Osteocyte (in vitro differentiated cells): Measurements from ENCODE around the gene PARN. TPM values are rescaled to one million over a fixed set of nuclear protein-coding genes. Genes with fewer than 3 reads are reported as not detected.

Experiments
- DNase-seq: peaks from one replicate; pipeline ENCODE4 v3.0.0; 2021; ENCODE audit warnings: mixed read lengths; ENCODE audit not compliant: unreplicated experiment; ENCODE audit errors: extremely low spot score
- H3K27ac Mint-ChIP-seq: one replicate; pipeline ENCODE4 v1.8.0; 2021; ENCODE audit warnings: mild to moderate bottlenecking, mixed read lengths; ENCODE audit not compliant: unreplicated experiment
- H3K27me3 Mint-ChIP-seq: one replicate; pipeline ENCODE4 v1.8.0; 2021; ENCODE audit warnings: mixed read lengths; ENCODE audit not compliant: unreplicated experiment
- H3K36me3 Mint-ChIP-seq: one replicate; pipeline ENCODE4 v1.8.0; 2021; ENCODE audit warnings: mixed read lengths; ENCODE audit not compliant: unreplicated experiment
- H3K4me1 Mint-ChIP-seq: one replicate; pipeline ENCODE4 v1.8.0; 2021; ENCODE audit warnings: mixed read lengths; ENCODE audit not compliant: unreplicated experiment
- H3K4me3 Mint-ChIP-seq: one replicate; pipeline ENCODE4 v1.8.0; 2021; ENCODE audit warnings: mild to moderate bottlenecking, moderate library complexity, mixed read lengths; ENCODE audit not compliant: unreplicated experiment
- H3K9me3 Mint-ChIP-seq: one replicate; pipeline ENCODE4 v1.8.0; 2021; ENCODE audit warnings: mixed read lengths; ENCODE audit not compliant: unreplicated experiment
- total RNA-seq: library from RNA; stranded (reverse); gene quantifications from 2 replicates; pipeline ENCODE4 v1.2.1, GENCODE V29; 2021
- TF ChIP-seq, protein P1 (sequence below): fragments of 200-600 bp; sonication (generic); IDR thresholded peaks from 2 replicates; pipeline ENCODE4 v1.5.0; 2021; ENCODE audit warnings: antibody characterized with exemption, mild to moderate bottlenecking, moderate library complexity

The PARN gene
- total RNA-seq, 1 donor from 2014 or later, result 34.2 TPM

DNA sequence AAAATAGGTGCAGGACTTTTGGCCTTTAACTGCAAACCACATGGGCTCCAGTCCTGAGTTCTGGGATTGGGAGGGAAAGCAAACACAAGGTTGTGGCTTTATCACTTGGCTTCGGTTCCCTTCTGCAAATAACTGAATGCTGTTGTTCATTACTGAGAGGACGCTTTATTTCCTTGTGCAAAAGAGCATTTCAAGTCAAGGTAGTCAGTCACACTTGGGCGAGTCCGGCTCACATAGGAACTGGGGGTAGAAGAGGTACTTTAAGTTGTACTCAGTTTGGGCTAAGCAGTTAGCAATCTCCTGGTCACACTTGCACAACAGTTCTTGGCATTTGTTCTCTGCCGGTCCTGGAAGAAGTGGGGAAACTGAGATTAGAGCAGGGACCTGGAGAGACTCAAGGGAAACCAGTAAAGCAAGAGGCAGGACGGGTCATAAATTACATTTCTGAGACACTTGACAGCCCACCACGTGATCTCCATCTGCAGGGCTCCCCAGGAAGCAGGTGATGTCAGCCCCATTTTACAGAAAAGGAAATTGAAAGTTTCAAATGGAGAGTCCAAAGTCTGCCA is 42.4 kb upstream of the PARN start:
- Mint-ChIP-seq H3K4me3 (no peak overlapping the region), H3K27me3 (peaks cover 8% of the 10 kb centered on the region), H3K36me3 (peaks cover 15% of the 10 kb centered on the region), H3K9me3 (no peaks in the 10 kb centered on the region), H3K27ac (no peak overlapping the region), H3K4me1 (no peaks in the 10 kb centered on the region)
- TF ChIP-seq, protein P1, sequence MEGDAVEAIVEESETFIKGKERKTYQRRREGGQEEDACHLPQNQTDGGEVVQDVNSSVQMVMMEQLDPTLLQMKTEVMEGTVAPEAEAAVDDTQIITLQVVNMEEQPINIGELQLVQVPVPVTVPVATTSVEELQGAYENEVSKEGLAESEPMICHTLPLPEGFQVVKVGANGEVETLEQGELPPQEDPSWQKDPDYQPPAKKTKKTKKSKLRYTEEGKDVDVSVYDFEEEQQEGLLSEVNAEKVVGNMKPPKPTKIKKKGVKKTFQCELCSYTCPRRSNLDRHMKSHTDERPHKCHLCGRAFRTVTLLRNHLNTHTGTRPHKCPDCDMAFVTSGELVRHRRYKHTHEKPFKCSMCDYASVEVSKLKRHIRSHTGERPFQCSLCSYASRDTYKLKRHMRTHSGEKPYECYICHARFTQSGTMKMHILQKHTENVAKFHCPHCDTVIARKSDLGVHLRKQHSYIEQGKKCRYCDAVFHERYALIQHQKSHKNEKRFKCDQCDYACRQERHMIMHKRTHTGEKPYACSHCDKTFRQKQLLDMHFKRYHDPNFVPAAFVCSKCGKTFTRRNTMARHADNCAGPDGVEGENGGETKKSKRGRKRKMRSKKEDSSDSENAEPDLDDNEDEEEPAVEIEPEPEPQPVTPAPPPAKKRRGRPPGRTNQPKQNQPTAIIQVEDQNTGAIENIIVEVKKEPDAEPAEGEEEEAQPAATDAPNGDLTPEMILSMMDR, result no peak
- no peak for DNase-seq

DNA sequence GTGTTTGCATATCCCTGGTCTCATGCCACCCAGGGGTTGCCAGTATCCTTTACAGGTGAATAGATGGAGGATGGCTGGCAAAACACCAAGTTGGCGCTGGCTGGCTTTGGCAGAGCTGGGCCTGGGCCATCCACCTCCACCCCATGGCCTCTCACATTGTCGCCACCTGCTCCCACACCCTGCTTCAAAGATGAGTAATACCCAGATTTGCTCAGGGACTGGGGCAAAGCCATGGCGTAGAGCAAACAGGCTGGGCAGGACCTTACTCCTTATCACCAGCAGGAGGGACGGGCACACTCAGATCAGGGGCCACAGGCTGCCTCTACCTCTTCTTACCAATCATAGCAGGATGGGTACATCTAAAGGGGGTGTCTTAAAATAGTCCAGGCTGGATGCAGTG is 39.7 kb upstream of the PARN start:
- no peak overlapping the region for H3K27ac Mint-ChIP-seq
- peaks cover 38% of the 10 kb centered on the region for H3K36me3 Mint-ChIP-seq
- H3K4me3 Mint-ChIP-seq, result no peak overlapping the region
- DNase-seq, result no peak
- peaks cover 6% of the 10 kb centered on the region for H3K27me3 Mint-ChIP-seq
- TF ChIP-seq, protein P1, result no peak
- no peaks in the 10 kb centered on the region for H3K4me1 Mint-ChIP-seq
- no peaks in the 10 kb centered on the region for H3K9me3 Mint-ChIP-seq

DNA sequence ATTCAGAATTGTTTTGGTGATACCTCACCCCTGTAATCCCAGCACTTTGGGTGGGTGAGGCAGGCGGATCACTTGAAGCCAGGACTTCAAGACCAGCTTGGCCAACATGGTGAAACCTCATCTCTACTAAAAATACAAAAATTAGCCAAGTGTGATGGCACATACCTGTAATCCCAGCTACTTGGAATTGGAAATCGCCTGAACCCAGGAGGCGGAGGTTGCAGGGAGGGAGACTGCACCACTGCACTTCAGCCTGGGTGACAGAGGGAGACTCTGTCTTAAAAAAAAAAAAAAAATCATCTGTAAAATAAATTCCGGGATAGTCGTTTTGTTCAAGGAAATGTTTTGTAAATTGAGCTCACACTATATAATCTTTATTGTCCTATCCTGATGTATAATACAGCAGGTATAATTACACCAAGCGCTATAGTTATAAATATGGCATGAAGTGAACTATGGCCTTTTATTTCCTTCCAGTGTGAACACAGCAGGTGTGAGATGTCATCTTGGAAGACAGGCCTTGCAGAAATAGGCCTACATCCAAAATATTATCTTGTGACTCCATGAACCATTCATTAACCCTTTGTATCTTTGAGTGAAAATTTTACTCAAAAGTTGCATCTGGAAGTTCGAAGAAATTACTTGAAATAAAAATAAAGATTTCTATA is 38.6 kb upstream of the PARN start:
- TF ChIP-seq, protein P1, result no peak
- Mint-ChIP-seq H3K36me3 (peaks cover 43% of the 10 kb centered on the region), H3K4me1 (no peaks in the 10 kb centered on the region), H3K27me3 (peaks cover 5% of the 10 kb centered on the region), H3K9me3 (no peaks in the 10 kb centered on the region), H3K4me3 (no peak overlapping the region), H3K27ac (no peak overlapping the region)
- DNase-seq, result no peak

DNA sequence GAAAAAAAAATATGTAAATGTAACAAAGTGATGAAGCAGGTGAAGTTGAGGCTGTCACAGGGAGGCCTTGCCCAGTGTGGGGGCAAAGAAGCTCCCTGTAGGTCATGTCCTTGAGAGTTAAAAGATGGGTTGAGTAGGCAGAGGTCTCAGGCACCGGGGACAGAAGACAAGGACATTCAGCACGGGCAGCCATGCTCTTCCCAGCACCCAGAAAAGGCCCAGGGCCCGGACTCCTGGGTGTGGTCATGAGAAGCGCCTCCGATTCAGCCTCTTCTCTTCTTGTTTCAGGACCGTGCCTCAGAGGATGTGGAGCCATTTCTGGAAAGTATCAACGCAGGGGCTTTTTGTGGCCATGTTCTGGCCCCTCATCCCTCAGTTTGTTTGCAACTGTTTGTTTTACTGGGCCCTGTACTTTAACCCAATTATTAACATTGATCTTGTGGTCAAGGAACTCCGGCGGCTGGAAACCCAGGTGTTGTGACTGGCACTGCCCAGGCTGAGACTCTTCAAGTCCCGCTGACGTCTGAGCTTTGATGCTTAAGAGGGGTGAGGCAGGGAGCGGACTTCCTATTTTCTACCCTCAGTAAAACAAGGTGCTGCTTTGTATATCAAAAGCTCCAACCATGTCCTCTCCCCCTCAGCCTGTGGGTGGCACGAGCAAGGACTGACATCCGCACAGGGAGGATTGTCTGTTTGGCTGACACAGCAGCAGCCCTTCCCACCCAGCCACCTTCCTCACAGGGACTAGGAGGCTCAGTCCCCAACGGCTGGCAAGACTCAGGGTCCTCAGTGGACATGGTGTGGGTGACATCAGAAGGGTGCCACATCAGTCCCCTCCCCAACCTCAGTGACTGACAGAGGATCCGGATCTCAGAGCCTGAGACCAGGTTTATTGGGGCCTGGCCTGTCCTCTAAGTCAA is 37.5 kb upstream of the PARN start:
- Mint-ChIP-seq H3K4me3 (no peak overlapping the region), H3K27me3 (peaks cover 3% of the 10 kb centered on the region), H3K4me1 (no peaks in the 10 kb centered on the region), H3K9me3 (no peaks in the 10 kb centered on the region), H3K27ac (no peak overlapping the region), H3K36me3 (peaks cover 48% of the 10 kb centered on the region)
- no peak for DNase-seq
- TF ChIP-seq, protein P1, result no peak

DNA sequence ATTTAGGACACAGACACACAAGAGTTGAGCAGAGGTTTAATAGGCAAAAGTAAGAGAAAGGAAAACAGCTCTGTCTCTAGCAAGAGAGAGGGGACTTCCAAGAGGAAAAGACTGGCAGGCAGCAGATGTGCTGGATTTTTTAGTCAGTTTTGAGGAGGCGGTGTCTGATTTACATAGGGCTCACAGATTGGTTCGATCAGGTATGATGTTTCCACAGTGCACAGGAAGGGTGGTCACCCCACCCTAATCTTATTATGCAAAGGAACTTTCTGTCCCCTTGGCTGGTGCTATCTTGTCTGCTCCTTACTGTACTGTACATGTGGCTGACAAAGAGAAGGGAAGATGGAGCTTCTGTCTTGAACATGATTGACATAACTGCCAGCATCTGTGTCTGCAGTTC is 28.0 kb upstream of the PARN start:
- Mint-ChIP-seq H3K27ac (no peak overlapping the region), H3K36me3 (peaks cover 25% of the 10 kb centered on the region), H3K4me1 (no peaks in the 10 kb centered on the region), H3K9me3 (no peaks in the 10 kb centered on the region), H3K4me3 (no peak overlapping the region), H3K27me3 (no peaks in the 10 kb centered on the region)
- no peak for DNase-seq
- TF ChIP-seq, protein P1, result no peak
